B cell (primary cell): ENCODE measurements around the gene COLQ. TPM values are rescaled to one million over a fixed set of nuclear protein-coding genes. Genes with fewer than 3 reads are reported as not detected.

Experiments used
- ATAC-seq: fragments of 200-7000 bp; cut with Tn5 transposase; one replicate; pipeline ENCODE4 v1.10.0; 2021; ENCODE audit warnings: low read depth, mild to moderate bottlenecking, moderate number of reproducible peaks, moderate library complexity
- CTCF ChIA-PET: fragments of 350-600 bp; sonication (Branson Sonifier 250); formaldehyde crosslinking; loops from one replicate; lab custom pipeline; 2021; ENCODE audit warnings: antibody characterized with exemption, inconsistent platforms; lab: Charles Lee
- POLR2A ChIA-PET: fragments of 350-600 bp; sonication (Branson Sonifier 250); formaldehyde crosslinking; loops from one replicate; lab custom pipeline; 2021; ENCODE audit warnings: antibody characterized with exemption; lab: Charles Lee
- DNase-seq: peaks from one replicate; pipeline ENCODE4 v3.0.0; 2013
- H2AFZ ChIP-seq: 2 replicates; pipeline ENCODE4 v1.6.1; 2012; ENCODE audit warnings: mild to moderate bottlenecking, low read depth, low read length; ENCODE audit not compliant: insufficient read depth, poor library complexity, severe bottlenecking
- H3K27ac ChIP-seq, 2 donors: 1 replicate in 1 of 2; 2 replicates in 1 of 2; pipeline ENCODE4 v1.5.1; 2012 to 2013; ENCODE audit warnings: low read length in 2 of 2, mild to moderate bottlenecking in 2 of 2, moderate library complexity in 1 of 2
- H3K27me3 ChIP-seq, 4 experiments: fragments of 200-600 bp in 1 of 4; sonication (generic) in 1 of 4; replicated peaks in 1 of 4; 1 replicate in 2 of 4; 2 replicates in 2 of 4; pipeline versions ENCODE4 v1.6.1 to v1.7.0; 2013 to 2016; ENCODE audit warnings: low read length in 3 of 4, mild to moderate bottlenecking in 2 of 4, mixed read lengths in 1 of 4, moderate library complexity in 1 of 4; ENCODE audit not compliant: insufficient read depth in 4 of 4, control insufficient read depth in 3 of 4; ENCODE audit errors: control extremely low read depth in 1 of 4
- H3K36me3 ChIP-seq, 2 experiments: replicated peaks in 1 of 2; 1 replicate in 1 of 2; 2 replicates in 1 of 2; pipeline versions ENCODE4 v1.6.1 to v1.7.1; 2013; ENCODE audit warnings: low read length in 1 of 2; ENCODE audit not compliant: insufficient read depth in 2 of 2, control insufficient read depth in 1 of 2; ENCODE audit errors: control extremely low read depth in 1 of 2, extremely low read depth in 1 of 2
- H3K4me1 ChIP-seq, 2 donors: fragments of 200-600 bp in 1 of 2; sonication (generic) in 1 of 2; 1 replicate in 1 of 2; 2 replicates in 1 of 2; pipeline versions ENCODE4 v1.5.1 to v1.6.1; 2013 to 2017; ENCODE audit warnings: low read length in 2 of 2; ENCODE audit not compliant: control insufficient read depth in 2 of 2, insufficient read depth in 2 of 2
- H3K4me2 ChIP-seq: replicated peaks from 2 replicates; pipeline ENCODE3; 2012; ENCODE audit warnings: mild to moderate bottlenecking, low read depth, low read length; ENCODE audit not compliant: poor library complexity, severe bottlenecking
- H3K4me3 ChIP-seq, 5 experiments: fragments of 200-600 bp in 1 of 5; sonication (generic) in 1 of 5; 1 replicate in 3 of 5; 2 replicates in 2 of 5; pipeline versions ENCODE4 v1.5.1 to v1.7.0; 2011 to 2016; ENCODE audit warnings: low read length in 4 of 5, mild to moderate bottlenecking in 4 of 5, low read depth in 2 of 5, control low read depth in 1 of 5, moderate library complexity in 1 of 5; ENCODE audit not compliant: insufficient read depth in 1 of 5; ENCODE audit errors: control extremely low read depth in 1 of 5, extremely low read depth in 1 of 5
- H3K79me2 ChIP-seq: fragments of 200-600 bp; sonication (generic); one replicate; pipeline ENCODE4 v1.6.0; 2016; ENCODE audit warnings: low read length; ENCODE audit not compliant: control insufficient read depth, insufficient read depth
- H3K9ac ChIP-seq: fragments of 200-600 bp; sonication (generic); 2 replicates; pipeline ENCODE4 v1.6.1; 2017; ENCODE audit warnings: mild to moderate bottlenecking, low read length, moderate library complexity
- H3K9me3 ChIP-seq, 3 donors: one replicate each; pipeline versions ENCODE4 v1.6.1 to v1.7.1; 2013; ENCODE audit warnings: low read length in 2 of 3; ENCODE audit not compliant: control insufficient read depth in 2 of 3, insufficient read depth in 1 of 3; ENCODE audit errors: control extremely low read depth in 1 of 3
- H4K20me1 ChIP-seq: 2 replicates; pipeline ENCODE4 v1.6.0; 2012; ENCODE audit warnings: mild to moderate bottlenecking, low read length; ENCODE audit not compliant: insufficient read depth, control insufficient read depth, poor library complexity, severe bottlenecking
- H3K27ac Mint-ChIP-seq: one replicate; pipeline ENCODE4 v1.8.0; 2021; ENCODE audit warnings: mixed read lengths
- H3K27me3 Mint-ChIP-seq: one replicate; pipeline ENCODE4 v1.8.0; 2021; ENCODE audit warnings: mixed read lengths
- H3K4me1 Mint-ChIP-seq: one replicate; pipeline ENCODE4 v1.8.0; 2021; ENCODE audit warnings: mixed read lengths
- H3K4me3 Mint-ChIP-seq: one replicate; pipeline ENCODE4 v1.8.0; 2021; ENCODE audit warnings: mixed read lengths
- H3K9me3 Mint-ChIP-seq: one replicate; pipeline ENCODE4 v1.8.0; 2022; ENCODE audit warnings: mixed read lengths; ENCODE audit not compliant: insufficient read depth
- CTCF ChIP-seq: fragments of 200-600 bp; IDR thresholded peaks from one replicate; pipeline ENCODE4 v1.8.0; 2022; ENCODE audit warnings: antibody characterized with exemption, mild to moderate bottlenecking
- EZH2 ChIP-seq: IDR thresholded peaks from 2 replicates; pipeline ENCODE4 v1.6.1; 2012; ENCODE audit warnings: borderline replicate concordance, low read depth, mild to moderate bottlenecking, moderate library complexity, low read length; ENCODE audit not compliant: insufficient read depth, poor library complexity, severe bottlenecking
- WGBS: methylation state at CpG from one replicate; pipeline ENCODE4 v1.1.5; 2013; ENCODE audit warnings: missing lambda C conversion rate; ENCODE audit not compliant: insufficient coverage; 5-methylcytosine and 5-hydroxymethylcytosine counted together
- intact Hi-C: fragments of 100-400 bp; cut with micrococcal nuclease; formaldehyde crosslinking; loops from one replicate; pipeline ENCODE4 v1.10.0; 2022
- polyA plus RNA-seq: library from polyadenylated mRNA; depleted of rRNA; stranded (reverse); fragments of >200 nt; gene quantifications from 2 replicates; pipeline ENCODE4 v1.2.3, GENCODE V29; 2012
- total RNA-seq, 2 donors: library from RNA; stranded (reverse); fragments of 120-200 nt in 1 of 2; gene quantifications; 1 replicate in 1 of 2; 2 replicates in 1 of 2; pipeline versions ENCODE4 v1.2.3 to v1.2.4, GENCODE V29; 2013 to 2022

COLQ gene
- total and polyA plus RNA-seq, 2 donors (not counting 1 experiment from before 2014, with no cell fraction given) = 1.9 to 2.5 TPM

GRCh38 chr3:15403965-15404364 is 117.5 kb downstream of the COLQ start:
- no peaks in the 10 kb centered on the region for H3K9me3 Mint-ChIP-seq
- H3K4me1 Mint-ChIP-seq = peaks cover 29% of the 10 kb centered on the region
- no peak overlapping the region for H3K27ac Mint-ChIP-seq
- no CpG with 5 or more reads among the region's 3 CpGs for WGBS
- no peak overlapping the region for H3K9ac ChIP-seq
- TF ChIP-seq EZH2 (no peak), CTCF (no peak)
- no peak overlapping the region for H3K4me3 Mint-ChIP-seq
- H3K4me3 ChIP-seq = no peak overlapping the region
- peaks cover 30 to 32% of the 10 kb centered on the region in 2 donors for H3K4me1 ChIP-seq
- ATAC-seq (no peak), DNase-seq (no peak)
- ChIA-PET POLR2A (no interaction called here), CTCF (interaction anchor here (0.7 to 14.6 kb wide), 13 partner anchors 19 to 295 kb away, joined by 3 to 421 read pairs (median 8); partner anchors contain the start of genes CAPN7, EAF1 and METTL6)
- H3K4me2 ChIP-seq = no peak overlapping the region
- H3K36me3 ChIP-seq = peaks cover 0 to 4% of the 10 kb centered on the region in 2 experiments
- H3K79me2 ChIP-seq = peaks cover 5% of the 10 kb centered on the region
- no peak overlapping the region for H2AFZ ChIP-seq
- H4K20me1 ChIP-seq = no peaks in the 10 kb centered on the region
- H3K27ac ChIP-seq = no peak overlapping the region
- H3K9me3 ChIP-seq = no peaks in the 10 kb centered on the region
- H3K27me3 ChIP-seq = no peaks in the 10 kb centered on the region
- intact Hi-C loops = loop anchor here (2.0 to 10.0 kb wide), 3 partner anchors 25 to 479 kb away; no protein-coding TSS in a partner anchor
- H3K27me3 Mint-ChIP-seq = no peaks in the 10 kb centered on the region

GRCh38 chr3:15403495-15403894 is 118.0 kb downstream of the COLQ start:
- no CpG with 5 or more reads among the region's 3 CpGs for WGBS
- Histone ChIP-seq H2AFZ (no peak overlapping the region), H3K79me2 (peaks cover 5% of the 10 kb centered on the region), H3K27ac (no peak overlapping the region), H3K9me3 (no peaks in the 10 kb centered on the region), H3K4me1 (peaks cover 32 to 34% of the 10 kb centered on the region in 2 donors), H3K4me2 (no peak overlapping the region), H4K20me1 (no peaks in the 10 kb centered on the region), H3K4me3 (no peak overlapping the region), H3K36me3 (peaks cover 0 to 3% of the 10 kb centered on the region in 2 experiments), H3K9ac (no peak overlapping the region), H3K27me3 (no peaks in the 10 kb centered on the region)
- CTCF ChIA-PET = interaction anchor here (0.8 to 14.6 kb wide), 8 partner anchors 19 to 295 kb away, joined by 3 to 421 read pairs (median 14); partner anchors contain the start of gene CAPN7
- Mint-ChIP-seq H3K9me3 (no peaks in the 10 kb centered on the region), H3K27ac (no peak overlapping the region), H3K4me1 (peaks cover 33% of the 10 kb centered on the region), H3K27me3 (no peaks in the 10 kb centered on the region), H3K4me3 (no peak overlapping the region)
- DNase-seq (no peak), ATAC-seq (no peak)
- intact Hi-C loops = loop anchor here (10.0 kb wide), 1 partner anchor 479 kb away; no protein-coding TSS in a partner anchor
- TF ChIP-seq EZH2 = no peak
- no peak for TF ChIP-seq CTCF
- POLR2A ChIA-PET = no interaction called here
